ENCODE data around the gene DNAH8. TPM values are rescaled to one million over a fixed set of nuclear protein-coding genes. Genes with fewer than 3 reads are reported as not detected.
A peak's percentile ranks its signal among the peaks of the same experiment; 100 is the strongest.

Gene DNAH8
- total RNA-seq, 1 donor from 2014 or later, result not detected

DNA sequence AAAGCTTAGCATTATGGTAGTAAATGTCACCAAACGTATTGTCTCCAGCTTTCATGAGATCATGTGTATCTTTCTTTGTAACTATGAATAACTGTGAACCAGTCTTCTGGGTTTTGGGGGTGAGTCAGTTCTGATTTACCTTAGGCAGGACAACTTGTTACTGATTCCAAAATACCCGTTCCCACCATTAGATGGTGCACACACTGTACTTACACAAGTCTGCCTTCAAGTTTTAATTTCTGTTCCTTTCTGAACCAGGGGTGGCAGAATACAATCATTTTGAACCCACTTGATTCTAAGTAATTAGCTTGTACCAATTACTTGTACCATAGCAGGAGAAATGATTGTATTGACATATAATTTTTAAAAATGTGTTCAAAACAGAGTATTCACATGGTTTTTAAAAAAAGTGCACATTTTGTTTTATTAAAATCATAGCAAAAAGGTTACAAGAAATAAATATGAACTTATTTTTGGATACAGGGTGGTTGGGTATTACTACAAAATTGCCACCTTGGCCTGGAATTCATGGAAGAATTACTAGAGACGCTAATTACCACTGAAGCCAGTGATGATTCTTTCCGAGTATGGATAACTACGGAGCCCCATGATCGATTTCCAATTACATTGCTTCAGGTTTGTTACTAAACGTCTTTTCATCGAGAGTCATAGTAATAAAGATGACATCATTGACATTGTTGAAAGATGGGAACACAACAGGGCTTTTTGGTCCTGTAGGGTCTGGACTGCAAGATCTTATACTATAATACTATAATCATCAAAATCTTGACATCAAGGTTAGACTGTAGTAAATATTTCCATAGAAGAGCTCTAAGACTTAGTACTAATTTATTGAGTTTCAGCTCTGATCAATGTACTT lies 258.3 kb downstream of the DNAH8 start:
- Histone ChIP-seq H3K9ac (ENCODE audit: low read length) (no peak overlapping the region), H3K79me2 (ENCODE audit: insufficient read depth, low read length) (no peaks in the 10 kb centered on the region), H4K20me1 (ENCODE audit: insufficient read depth, low read length) (no peaks in the 10 kb centered on the region), H3K27ac (ENCODE audit: low read depth, low read length) (no peak overlapping the region), H3K4me1 (ENCODE audit: insufficient read depth, low read length) (no peaks in the 10 kb centered on the region), H3K27me3 (ENCODE audit: insufficient read depth, low read length) (peaks cover 4% of the 10 kb centered on the region), H3K36me3 (ENCODE audit: insufficient read depth, low read length) (no peaks in the 10 kb centered on the region), H3K9me3 (ENCODE audit: insufficient read depth, low read depth, low read length) (no peaks in the 10 kb centered on the region), H3K4me3 (ENCODE audit: insufficient read depth, low read depth, low read length) (no peak overlapping the region), H3K4me2 (ENCODE audit: low read length) (no peak overlapping the region), H2AFZ (ENCODE audit: low read depth, low read length) (no peak overlapping the region)
- Mint-ChIP-seq H3K4me3 (ENCODE audit: unreplicated experiment) (no peak overlapping the region), H3K27me3 (ENCODE audit: low read depth, unreplicated experiment) (peaks cover 30% of the 10 kb centered on the region), H3K4me1 (ENCODE audit: low read depth, unreplicated experiment) (peaks cover 3% of the 10 kb centered on the region), H3K27ac (ENCODE audit: unreplicated experiment) (no peak overlapping the region), H3K36me3 (ENCODE audit: low read depth, unreplicated experiment) (no peaks in the 10 kb centered on the region), H3K9me3 (ENCODE audit: unreplicated experiment) (no peaks in the 10 kb centered on the region)
- no peak for TF ChIP-seq EZH2 (IDR thresholded peaks at IDR 0.05; ENCODE audit: insufficient read depth, low read length)
- TF ChIP-seq, protein P1, sequence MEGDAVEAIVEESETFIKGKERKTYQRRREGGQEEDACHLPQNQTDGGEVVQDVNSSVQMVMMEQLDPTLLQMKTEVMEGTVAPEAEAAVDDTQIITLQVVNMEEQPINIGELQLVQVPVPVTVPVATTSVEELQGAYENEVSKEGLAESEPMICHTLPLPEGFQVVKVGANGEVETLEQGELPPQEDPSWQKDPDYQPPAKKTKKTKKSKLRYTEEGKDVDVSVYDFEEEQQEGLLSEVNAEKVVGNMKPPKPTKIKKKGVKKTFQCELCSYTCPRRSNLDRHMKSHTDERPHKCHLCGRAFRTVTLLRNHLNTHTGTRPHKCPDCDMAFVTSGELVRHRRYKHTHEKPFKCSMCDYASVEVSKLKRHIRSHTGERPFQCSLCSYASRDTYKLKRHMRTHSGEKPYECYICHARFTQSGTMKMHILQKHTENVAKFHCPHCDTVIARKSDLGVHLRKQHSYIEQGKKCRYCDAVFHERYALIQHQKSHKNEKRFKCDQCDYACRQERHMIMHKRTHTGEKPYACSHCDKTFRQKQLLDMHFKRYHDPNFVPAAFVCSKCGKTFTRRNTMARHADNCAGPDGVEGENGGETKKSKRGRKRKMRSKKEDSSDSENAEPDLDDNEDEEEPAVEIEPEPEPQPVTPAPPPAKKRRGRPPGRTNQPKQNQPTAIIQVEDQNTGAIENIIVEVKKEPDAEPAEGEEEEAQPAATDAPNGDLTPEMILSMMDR (IDR thresholded peaks at IDR 0.05; ENCODE audit: insufficient read depth, low read depth, low read length), result peak; percentile 65
- peak; percentile 53 for DNase-seq (ENCODE audit: low read depth)
- FAIRE-seq, result peak; percentile 17

DNA sequence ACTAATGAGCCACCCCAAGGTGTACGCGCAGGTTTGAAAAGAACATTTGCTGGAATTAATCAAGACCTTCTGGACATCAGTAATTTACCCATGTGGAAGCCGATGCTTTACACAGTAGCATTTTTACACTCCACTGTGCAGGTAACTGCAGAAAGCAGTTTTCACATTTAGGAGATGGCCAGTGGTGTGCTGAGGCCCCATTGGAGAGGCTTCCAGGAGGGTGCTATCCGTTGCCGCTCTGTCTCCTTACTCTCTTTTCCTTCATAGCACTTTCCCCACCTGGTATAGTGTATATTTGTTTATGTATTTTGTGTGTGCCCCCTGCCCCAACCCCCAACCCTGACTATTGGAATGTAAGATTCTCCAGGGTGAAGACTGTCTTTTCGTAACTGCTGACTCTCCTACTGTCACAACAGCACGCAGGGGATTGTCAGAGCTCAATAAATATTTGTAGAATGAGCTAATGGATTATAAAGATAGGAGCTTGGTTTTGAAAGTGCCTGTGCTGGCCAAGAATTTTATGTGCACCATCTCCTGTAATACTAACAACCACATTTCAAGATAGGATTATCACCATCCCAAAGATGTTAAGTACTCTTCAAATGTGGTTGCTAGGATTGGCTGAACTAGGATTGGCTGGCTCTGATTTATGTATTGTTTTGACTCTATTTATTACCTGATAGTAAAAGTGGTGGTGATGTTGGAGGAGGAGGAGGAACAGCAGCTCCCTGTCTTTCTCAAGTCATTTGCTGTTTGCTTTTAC lies 259.5 kb downstream of the DNAH8 start:
- H3K4me3 ChIP-seq (ENCODE audit: insufficient read depth, low read depth, low read length), result no peak overlapping the region
- Mint-ChIP-seq H3K9me3 (ENCODE audit: unreplicated experiment) (no peaks in the 10 kb centered on the region), H3K4me1 (ENCODE audit: low read depth, unreplicated experiment) (peaks cover 3% of the 10 kb centered on the region), H3K4me3 (ENCODE audit: unreplicated experiment) (no peak overlapping the region), H3K27me3 (ENCODE audit: low read depth, unreplicated experiment) (peaks cover 30% of the 10 kb centered on the region), H3K36me3 (ENCODE audit: low read depth, unreplicated experiment) (no peaks in the 10 kb centered on the region), H3K27ac (ENCODE audit: unreplicated experiment) (no peak overlapping the region)
- no peak for DNase-seq (ENCODE audit: low read depth)
- H3K79me2 ChIP-seq (ENCODE audit: insufficient read depth, low read length), result no peaks in the 10 kb centered on the region
- no peak overlapping the region for H3K9ac ChIP-seq (ENCODE audit: low read length)
- H3K36me3 ChIP-seq (ENCODE audit: insufficient read depth, low read length), result no peaks in the 10 kb centered on the region
- no peak for FAIRE-seq
- no peaks in the 10 kb centered on the region for H4K20me1 ChIP-seq (ENCODE audit: insufficient read depth, low read length)
- H3K4me1 ChIP-seq (ENCODE audit: insufficient read depth, low read length), result no peaks in the 10 kb centered on the region
- no peak overlapping the region for H3K4me2 ChIP-seq (ENCODE audit: low read length)
- H3K27me3 ChIP-seq (ENCODE audit: insufficient read depth, low read length), result peaks cover 4% of the 10 kb centered on the region
- no peak overlapping the region for H3K27ac ChIP-seq (ENCODE audit: low read depth, low read length)
- no peak overlapping the region for H2AFZ ChIP-seq (ENCODE audit: low read depth, low read length)
- TF ChIP-seq EZH2 (IDR thresholded peaks at IDR 0.05; ENCODE audit: insufficient read depth, low read length), result no peak
- TF ChIP-seq, protein P1 (IDR thresholded peaks at IDR 0.05; ENCODE audit: insufficient read depth, low read depth, low read length), result no peak
- no peaks in the 10 kb centered on the region for H3K9me3 ChIP-seq (ENCODE audit: insufficient read depth, low read depth, low read length)
